G401.6 (cell line): ENCODE results near the gene BCO2.

Experiments
- FAIRE-seq: peaks from 2 replicates; lab custom pipeline; 2012; peaks lifted over from hg19 to GRCh38; lab: Jason Lieb, UNC

Gene BCO2

GRCh38 chr11:112249871-112250610 lies 74.7 kb downstream of the BCO2 start:
- no peak for FAIRE-seq

GRCh38 chr11:112253605-112254242 lies 78.4 kb downstream of the BCO2 start:
- no peak for FAIRE-seq

- no peak for FAIRE-seq
These were observed 79.9 kb downstream of the BCO2 start for GRCh38 chr11:112255067-112255720.

GRCh38 chr11:112260490-112260889 lies 85.2 kb downstream of the BCO2 start, which contains the start of gene PLET1:
TSS of gene PLET1 (minus strand) at chr11:112260860. CDS start at chr11:112260589, 271 bp downstream.
- FAIRE-seq = no peak

GRCh38 chr11:112265659-112266409 lies 90.5 kb downstream of the BCO2 start:
- no peak for FAIRE-seq

GRCh38 chr11:112266410-112266778 lies 91.1 kb downstream of the BCO2 start:
- no peak for FAIRE-seq

GRCh38 chr11:112267188-112267591 lies 91.9 kb downstream of the BCO2 start:
- FAIRE-seq = no peak

GRCh38 chr11:112268406-112268805 lies 93.1 kb downstream of the BCO2 start:
- no peak for FAIRE-seq
